Calu3 (cell line): Measurements from ENCODE around the gene KRT72. TPM values are rescaled to one million over a fixed set of nuclear protein-coding genes. Genes with fewer than 3 reads are reported as not detected.

Experiments
- BruUV-seq: library from RNA; stranded (reverse); fragments of 400-500 nt; replicated peaks from 2 replicates; lab custom pipeline; 2021; lab: Mats Ljungman, UMichigan
- CTCF ChIA-PET: fragments of 300-600 bp; sonication (Branson Sonifier 250); formaldehyde crosslinking; loops from one replicate; lab custom pipeline; 2022; ENCODE audit warnings: antibody characterized with exemption; lab: Charles Lee
- DNase-seq: peaks from one replicate; pipeline ENCODE4 v3.0.0; 2022
- H3K27ac Mint-ChIP-seq: one replicate; pipeline ENCODE4 v1.8.0; 2022; ENCODE audit warnings: mixed read lengths; ENCODE audit not compliant: unreplicated experiment
- H3K27me3 Mint-ChIP-seq: one replicate; pipeline ENCODE4 v1.8.0; 2022; ENCODE audit warnings: mixed read lengths; ENCODE audit not compliant: unreplicated experiment
- H3K36me3 Mint-ChIP-seq: one replicate; pipeline ENCODE4 v1.8.0; 2022; ENCODE audit warnings: mild to moderate bottlenecking, moderate library complexity, mixed read lengths; ENCODE audit not compliant: insufficient read depth, unreplicated experiment
- H3K4me1 Mint-ChIP-seq: one replicate; pipeline ENCODE4 v1.8.0; 2022; ENCODE audit warnings: mild to moderate bottlenecking, low read depth, mixed read lengths; ENCODE audit not compliant: unreplicated experiment
- H3K4me3 Mint-ChIP-seq: one replicate; pipeline ENCODE4 v1.8.0; 2022; ENCODE audit warnings: mild to moderate bottlenecking, low read depth, moderate library complexity, mixed read lengths; ENCODE audit not compliant: unreplicated experiment
- H3K9me3 Mint-ChIP-seq: one replicate; pipeline ENCODE4 v1.8.0; 2022; ENCODE audit warnings: low read depth, mixed read lengths; ENCODE audit not compliant: unreplicated experiment
- CTCF ChIP-seq: fragments of 200-600 bp; IDR thresholded peaks from one replicate; pipeline ENCODE4 v1.8.0; 2022; ENCODE audit warnings: antibody characterized with exemption; ENCODE audit not compliant: unreplicated experiment
- intact Hi-C: fragments of 100-400 bp; cut with micrococcal nuclease; formaldehyde crosslinking; loops from one replicate; pipeline ENCODE4 v1.10.0; 2022; ENCODE audit not compliant: unreplicated experiment
- total RNA-seq: library from RNA; stranded (reverse); gene quantifications from 2 replicates; pipeline ENCODE4 v1.2.3, GENCODE V29; 2022

The KRT72 gene
- total RNA-seq, 1 experiment from 2014 or later = not detected

GRCh38 chr12:52630008-52630500 lies 28.8 kb upstream of the KRT72 start:
- DNase-seq = no peak
- intact Hi-C loops = no loop called here
- no peaks in the 10 kb centered on the region for H3K9me3 Mint-ChIP-seq
- no TSS peak for BruUV-seq
- H3K27ac Mint-ChIP-seq = no peak overlapping the region
- CTCF ChIA-PET = no interaction called here
- no peaks in the 10 kb centered on the region for H3K36me3 Mint-ChIP-seq
- H3K27me3 Mint-ChIP-seq = peaks cover 93% of the 10 kb centered on the region
- H3K4me3 Mint-ChIP-seq = no peak overlapping the region
- H3K4me1 Mint-ChIP-seq = no peaks in the 10 kb centered on the region
- TF ChIP-seq CTCF = no peak

DNA sequence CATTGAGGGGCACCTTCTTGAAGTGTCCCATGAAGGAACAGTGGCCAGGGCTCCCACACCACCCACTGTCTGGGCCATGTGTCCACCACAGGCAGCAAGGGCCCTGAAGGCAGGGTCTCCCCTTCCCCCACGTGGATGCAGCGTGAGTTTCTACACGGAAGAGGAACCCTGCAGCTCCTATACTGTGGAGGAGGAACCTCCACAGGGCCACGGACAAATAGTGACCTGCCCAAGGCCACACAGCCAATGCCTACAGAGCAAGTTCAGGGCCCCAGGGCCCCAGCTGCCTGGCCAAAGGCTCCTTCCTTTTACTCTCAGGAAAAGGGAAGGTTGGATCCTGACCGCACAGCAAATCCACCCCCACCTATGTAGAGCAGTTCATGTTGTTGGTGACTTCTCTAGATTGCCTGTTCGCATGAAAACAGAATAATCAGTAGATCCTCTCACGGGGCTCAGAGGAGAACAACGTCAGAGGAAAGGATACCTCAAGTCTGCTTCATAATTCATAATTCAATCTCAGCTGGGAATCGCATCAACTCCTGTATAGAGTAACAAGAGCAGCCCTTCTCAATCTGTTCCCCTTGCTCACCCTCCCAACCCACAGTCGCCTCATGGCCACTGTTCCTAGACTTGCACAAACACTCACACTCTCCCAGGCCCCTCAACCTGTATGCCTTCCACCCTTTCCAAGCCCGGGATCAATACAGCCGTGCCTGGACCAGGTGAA lies 28.2 kb upstream of the KRT72 start:
- no peak for TF ChIP-seq CTCF
- no TSS peak for BruUV-seq
- H3K4me1 Mint-ChIP-seq = no peaks in the 10 kb centered on the region
- H3K9me3 Mint-ChIP-seq = no peaks in the 10 kb centered on the region
- H3K4me3 Mint-ChIP-seq = no peak overlapping the region
- CTCF ChIA-PET = no interaction called here
- H3K27ac Mint-ChIP-seq = no peak overlapping the region
- intact Hi-C loops = no loop called here
- peaks cover 95% of the 10 kb centered on the region for H3K27me3 Mint-ChIP-seq
- no peaks in the 10 kb centered on the region for H3K36me3 Mint-ChIP-seq
- DNase-seq = no peak

DNA sequence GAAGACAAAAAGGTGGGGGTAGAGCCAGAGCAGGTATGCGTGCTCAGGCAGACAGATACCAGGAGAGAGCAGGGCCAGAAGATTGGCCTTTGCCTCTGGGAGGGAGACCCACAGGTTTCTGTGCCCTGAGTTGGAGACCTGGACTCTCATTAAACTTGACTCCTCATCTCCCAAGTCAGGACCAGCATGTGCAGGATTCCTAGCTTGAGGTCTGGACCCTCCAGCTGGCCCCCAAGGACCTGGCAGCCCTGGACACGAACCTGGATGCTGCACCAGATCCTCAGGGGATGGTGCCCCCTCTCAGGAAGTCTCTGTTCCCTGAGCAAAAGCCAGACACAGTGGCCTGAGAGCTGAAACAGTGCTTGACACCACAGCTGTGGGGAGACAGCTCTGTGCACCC lies 27.6 kb upstream of the KRT72 start:
- BruUV-seq = no TSS peak
- no peak for DNase-seq
- no peaks in the 10 kb centered on the region for H3K9me3 Mint-ChIP-seq
- H3K4me1 Mint-ChIP-seq = no peaks in the 10 kb centered on the region
- no peak overlapping the region for H3K4me3 Mint-ChIP-seq
- intact Hi-C loops = no loop called here
- H3K36me3 Mint-ChIP-seq = no peaks in the 10 kb centered on the region
- CTCF ChIA-PET = no interaction called here
- no peak overlapping the region for H3K27ac Mint-ChIP-seq
- H3K27me3 Mint-ChIP-seq = peaks cover 90% of the 10 kb centered on the region
- TF ChIP-seq CTCF = no peak

DNA sequence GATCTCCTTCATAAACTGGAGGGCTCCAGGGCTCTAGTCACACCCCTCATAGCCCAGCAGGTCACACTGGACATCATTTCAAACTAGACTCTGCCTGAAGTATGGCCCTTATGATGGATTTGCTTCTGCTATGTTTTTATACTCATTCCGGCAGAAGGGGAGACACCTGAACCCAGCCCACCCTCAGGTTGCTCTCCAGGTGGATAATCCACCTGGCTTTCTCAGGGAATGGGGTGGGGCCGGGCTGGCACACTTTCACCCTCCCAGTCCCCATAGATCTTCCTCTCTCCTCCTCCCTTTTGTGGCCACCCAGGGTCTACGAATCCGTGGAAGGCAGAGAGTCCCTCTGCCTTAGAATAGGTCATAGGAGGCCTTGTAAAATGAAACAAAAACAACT lies 26.8 kb upstream of the KRT72 start:
- Mint-ChIP-seq H3K36me3 (no peaks in the 10 kb centered on the region), H3K9me3 (no peaks in the 10 kb centered on the region), H3K4me1 (no peaks in the 10 kb centered on the region), H3K27me3 (peaks cover 90% of the 10 kb centered on the region), H3K4me3 (no peak overlapping the region), H3K27ac (no peak overlapping the region)
- DNase-seq = no peak
- CTCF ChIA-PET = no interaction called here
- no TSS peak for BruUV-seq
- no peak for TF ChIP-seq CTCF
- intact Hi-C loops = no loop called here
